HEK293 (cell line): ENCODE data around the gene MAP1LC3A.

ENCODE experiments used
- CTCF ChIA-PET: fragments of 350-600 bp; formaldehyde crosslinking; extraction: SDS; loops from one replicate; lab custom pipeline; 2021; ENCODE audit warnings: antibody characterized with exemption; lab: Yijun Ruan, JAX
- POLR2A ChIA-PET: fragments of 300-600 bp; formaldehyde crosslinking; extraction: SDS; loops from one replicate; lab custom pipeline; 2020; ENCODE audit warnings: antibody characterized with exemption, inconsistent platforms; lab: Yijun Ruan, JAX
- H3K27ac ChIP-seq: fragments of 200-500 bp; sonication (Bioruptor generic); 2 replicates; pipeline ENCODE4 v1.5.1; 2014; ENCODE audit warnings: low read depth, low read length, control low read depth, inconsistent platforms; ENCODE audit errors: extremely low read depth
- H3K36me3 ChIP-seq, 2 experiments: fragments of 200-500 bp in 1 of 2; sonication (Bioruptor generic) in 1 of 2; 1 replicate in 1 of 2; 2 replicates in 1 of 2; pipeline ENCODE4 v1.5.1; 2014 to 2017; ENCODE audit warnings: inconsistent platforms in 2 of 2, low read length in 2 of 2; ENCODE audit not compliant: control insufficient read depth in 2 of 2, insufficient read depth in 1 of 2
- H3K4me1 ChIP-seq: fragments of 200-500 bp; sonication (Bioruptor generic); 2 replicates; pipeline ENCODE4 v1.5.1; 2014; ENCODE audit warnings: mild to moderate bottlenecking, low read length, inconsistent platforms; ENCODE audit not compliant: control insufficient read depth, insufficient read depth
- H3K4me3 ChIP-seq: 2 replicates; pipeline ENCODE4 v1.5.1; 2011; ENCODE audit warnings: low read depth, mild to moderate bottlenecking, control low read depth, low read length, moderate library complexity
- H3K9me3 ChIP-seq: fragments of 200-500 bp; sonication (Bioruptor generic); 2 replicates; pipeline ENCODE4 v1.5.1; 2014; ENCODE audit warnings: low read depth, low read length, inconsistent platforms; ENCODE audit not compliant: control insufficient read depth, insufficient read depth
- GLI2 ChIP-seq: fragments of 450-650 bp; formaldehyde crosslinking; IDR thresholded peaks from 2 replicates; pipeline ENCODE4; 2017; ENCODE audit warnings: missing biosample characterization, missing genetic modification characterization, low read depth, borderline replicate concordance
- HOXA7 ChIP-seq: sonication (generic); formaldehyde crosslinking; IDR thresholded peaks from 2 replicates; pipeline ENCODE4 v1.8.1; 2022; ENCODE audit warnings: missing genetic modification reagents, borderline replicate concordance
- KLF16 ChIP-seq: fragments of 450-650 bp; formaldehyde crosslinking; IDR thresholded peaks from 2 replicates; pipeline ENCODE4 v1.5.1; 2017; ENCODE audit warnings: missing biosample characterization, missing genetic modification characterization
- MEIS1 ChIP-seq: sonication (generic); formaldehyde crosslinking; IDR thresholded peaks from 2 replicates; pipeline ENCODE4 v1.8.1; 2022; ENCODE audit warnings: missing genetic modification reagents, mild to moderate bottlenecking, borderline replicate concordance
- PRDM10 ChIP-seq: fragments of 450-650 bp; formaldehyde crosslinking; IDR thresholded peaks from 2 replicates; pipeline ENCODE4 v1.5.1; 2016; ENCODE audit warnings: missing biosample characterization, missing genetic modification characterization
- PRDM2 ChIP-seq: fragments of 450-650 bp; formaldehyde crosslinking; IDR thresholded peaks from 2 replicates; pipeline ENCODE4 v1.5.1; 2016; ENCODE audit warnings: missing biosample characterization, missing genetic modification characterization, borderline replicate concordance
- SP3 ChIP-seq: fragments of 450-650 bp; formaldehyde crosslinking; IDR thresholded peaks from 2 replicates; pipeline ENCODE4 v1.5.1; 2016; ENCODE audit warnings: missing biosample characterization, missing genetic modification characterization
- ZNF174 ChIP-seq: fragments of 450-650 bp; formaldehyde crosslinking; IDR thresholded peaks from 2 replicates; pipeline ENCODE4 v1.5.0; 2017; ENCODE audit warnings: missing biosample characterization, mild to moderate bottlenecking, missing genetic modification characterization
- ZNF23 ChIP-seq: fragments of 450-650 bp; formaldehyde crosslinking; IDR thresholded peaks from 2 replicates; pipeline ENCODE4 v1.5.1; 2016; ENCODE audit warnings: missing biosample characterization, missing genetic modification characterization, borderline replicate concordance
- ZNF266 ChIP-seq: fragments of 450-650 bp; formaldehyde crosslinking; IDR thresholded peaks from 2 replicates; pipeline ENCODE4 v1.5.1; 2016; ENCODE audit warnings: missing biosample characterization, missing genetic modification characterization, low read depth
- ZNF350 ChIP-seq: fragments of 450-650 bp; formaldehyde crosslinking; IDR thresholded peaks from 2 replicates; pipeline ENCODE4 v1.5.0; 2017; ENCODE audit warnings: missing biosample characterization, mild to moderate bottlenecking, missing genetic modification characterization
- ZNF521 ChIP-seq: fragments of 450-650 bp; formaldehyde crosslinking; IDR thresholded peaks from 2 replicates; pipeline ENCODE4 v1.5.1; 2017; ENCODE audit warnings: missing biosample characterization, mild to moderate bottlenecking, missing genetic modification characterization
- ZNF654 ChIP-seq: fragments of 450-650 bp; formaldehyde crosslinking; IDR thresholded peaks from 2 replicates; pipeline ENCODE4 v1.5.1; 2016; ENCODE audit warnings: low read depth, missing biosample characterization, missing genetic modification characterization
- ZNF664 ChIP-seq: fragments of 450-650 bp; formaldehyde crosslinking; IDR thresholded peaks from 2 replicates; pipeline ENCODE4 v1.5.1; 2016; ENCODE audit warnings: missing biosample characterization, missing genetic modification characterization
- TF ChIP-seq, protein P1 (sequence below): fragments of 450-650 bp; formaldehyde crosslinking; conservative IDR thresholded peaks from 2 replicates; pipeline ENCODE4 v1.5.1; 2016; ENCODE audit warnings: low read depth, missing biosample characterization, missing genetic modification characterization

MAP1LC3A gene

GRCh38 chr20:34558320-34559218, at the start of gene MAP1LC3A:
MAP1LC3A (plus strand) TSS chr20:34558718; CDS start chr20:34558869, 151 bp downstream.
- Histone ChIP-seq H3K4me3 (peak within 1 kb of the TSS; percentile 52), H3K36me3 (peaks cover 0 to 4% of the 10 kb centered on the region in 2 experiments; a peak in 2 of 3 replicates), H3K27ac (peak within 1 kb of the TSS; percentile 47), H3K9me3 (no peaks in the 10 kb centered on the region)
- ChIA-PET CTCF (interaction anchor here (1.0 to 1.5 kb wide), 2 partner anchors 13 to 19 kb away, joined by 3 read pairs; no protein-coding TSS in a partner anchor), POLR2A (interaction anchor here (0.6 to 1.2 kb wide), 3 partner anchors 43 to 257 kb away, joined by 3 read pairs; partner anchors contain the start of genes DYNLRB1 and TP53INP2)
- TF ChIP-seq PRDM2 (tag by site-specific recombination): no peak
- TF ChIP-seq ZNF23 (tag by site-specific recombination): no peak
- TF ChIP-seq ZNF174 (tag by site-specific recombination): no peak
- TF ChIP-seq HOXA7: no peak
- TF ChIP-seq ZNF521 (tag by site-specific recombination): no peak
- TF ChIP-seq GLI2 (tag by site-specific recombination): no peak
- no peak for TF ChIP-seq KLF16 (tag by site-specific recombination)
- no peak for TF ChIP-seq ZNF266 (tag by site-specific recombination)
- TF ChIP-seq ZNF654 (tag by site-specific recombination): no peak
- TF ChIP-seq ZNF664: no peak
- no peak for TF ChIP-seq SP3 (tag by site-specific recombination)
- no peak for TF ChIP-seq MEIS1 (CRISPR knock-in tag)
- TF ChIP-seq, protein P1, sequence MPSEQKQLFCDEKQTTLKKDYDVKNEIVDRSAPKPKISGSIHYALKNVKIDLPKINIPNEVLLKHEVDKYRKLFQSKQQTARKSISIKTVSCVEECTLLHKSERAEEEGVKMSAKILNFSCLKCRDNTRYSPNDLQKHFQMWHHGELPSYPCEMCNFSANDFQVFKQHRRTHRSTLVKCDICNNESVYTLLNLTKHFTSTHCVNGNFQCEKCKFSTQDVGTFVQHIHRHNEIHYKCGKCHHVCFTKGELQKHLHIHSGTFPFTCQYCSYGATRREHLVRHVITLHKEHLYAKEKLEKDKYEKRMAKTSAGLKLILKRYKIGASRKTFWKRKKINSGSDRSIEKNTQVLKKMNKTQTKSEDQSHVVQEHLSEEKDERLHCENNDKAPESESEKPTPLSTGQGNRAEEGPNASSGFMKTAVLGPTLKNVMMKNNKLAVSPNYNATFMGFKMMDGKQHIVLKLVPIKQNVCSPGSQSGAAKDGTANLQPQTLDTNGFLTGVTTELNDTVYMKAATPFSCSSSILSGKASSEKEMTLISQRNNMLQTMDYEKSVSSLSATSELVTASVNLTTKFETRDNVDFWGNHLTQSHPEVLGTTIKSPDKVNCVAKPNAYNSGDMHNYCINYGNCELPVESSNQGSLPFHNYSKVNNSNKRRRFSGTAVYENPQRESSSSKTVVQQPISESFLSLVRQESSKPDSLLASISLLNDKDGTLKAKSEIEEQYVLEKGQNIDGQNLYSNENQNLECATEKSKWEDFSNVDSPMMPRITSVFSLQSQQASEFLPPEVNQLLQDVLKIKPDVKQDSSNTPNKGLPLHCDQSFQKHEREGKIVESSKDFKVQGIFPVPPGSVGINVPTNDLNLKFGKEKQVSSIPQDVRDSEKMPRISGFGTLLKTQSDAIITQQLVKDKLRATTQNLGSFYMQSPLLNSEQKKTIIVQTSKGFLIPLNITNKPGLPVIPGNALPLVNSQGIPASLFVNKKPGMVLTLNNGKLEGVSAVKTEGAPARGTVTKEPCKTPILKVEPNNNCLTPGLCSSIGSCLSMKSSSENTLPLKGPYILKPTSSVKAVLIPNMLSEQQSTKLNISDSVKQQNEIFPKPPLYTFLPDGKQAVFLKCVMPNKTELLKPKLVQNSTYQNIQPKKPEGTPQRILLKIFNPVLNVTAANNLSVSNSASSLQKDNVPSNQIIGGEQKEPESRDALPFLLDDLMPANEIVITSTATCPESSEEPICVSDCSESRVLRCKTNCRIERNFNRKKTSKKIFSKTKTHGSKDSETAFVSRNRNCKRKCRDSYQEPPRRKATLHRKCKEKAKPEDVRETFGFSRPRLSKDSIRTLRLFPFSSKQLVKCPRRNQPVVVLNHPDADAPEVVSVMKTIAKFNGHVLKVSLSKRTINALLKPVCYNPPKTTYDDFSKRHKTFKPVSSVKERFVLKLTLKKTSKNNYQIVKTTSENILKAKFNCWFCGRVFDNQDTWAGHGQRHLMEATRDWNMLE: no peak
- no peak for TF ChIP-seq PRDM10 (tag by site-specific recombination)
- no peak for TF ChIP-seq ZNF350 (tag by site-specific recombination)
- TF ChIP-seq, all 188 proteins: peak for 0
- H3K4me1 ChIP-seq: no peaks in the 10 kb centered on the region
